Activated CD4-positive, alpha-beta T cell treated with anti-CD3 and anti-CD28 coated beads, Interleukin-2, amount 10 ng/mL, durations not matched to agents 24 days and 14 days (primary cell): ENCODE data around the gene TRAPPC3L. TPM values are rescaled to one million over a fixed set of nuclear protein-coding genes. Genes with fewer than 3 reads are reported as not detected.

Source experiments
- DNase-seq: peaks from one replicate; pipeline ENCODE4 v3.0.0; 2022
- H3K27ac Mint-ChIP-seq: one replicate; pipeline ENCODE4 v1.8.0; 2022; ENCODE audit warnings: mild to moderate bottlenecking, mixed read lengths
- H3K27me3 Mint-ChIP-seq: one replicate; pipeline ENCODE4 v1.8.0; 2022; ENCODE audit warnings: mixed read lengths
- H3K36me3 Mint-ChIP-seq: one replicate; pipeline ENCODE4 v1.8.0; 2022; ENCODE audit warnings: low read depth, mild to moderate bottlenecking, mixed read lengths
- H3K4me1 Mint-ChIP-seq: one replicate; pipeline ENCODE4 v1.8.0; 2021; ENCODE audit warnings: mixed read lengths
- H3K4me3 Mint-ChIP-seq: one replicate; pipeline ENCODE4 v1.8.0; 2022; ENCODE audit warnings: mild to moderate bottlenecking, moderate library complexity, mixed read lengths
- H3K9me3 Mint-ChIP-seq: one replicate; pipeline ENCODE4 v1.8.0; 2021; ENCODE audit warnings: mixed read lengths
- intact Hi-C: fragments of 100-400 bp; cut with micrococcal nuclease; formaldehyde crosslinking; loops from one replicate; pipeline ENCODE4 v1.15.1; 2023
- total RNA-seq: library from RNA; stranded (reverse); gene quantifications from 2 replicates; pipeline ENCODE4 v1.2.3, GENCODE V29; 2022

The TRAPPC3L gene
- total RNA-seq, 1 donor from 2014 or later, result not detected

GRCh38 chr6:116461331-116461931 is 84.1 kb downstream of the TRAPPC3L start, which contains the start of gene CALHM6:
Gene CALHM6 (plus strand): TSS chr6:116461375. CDS start chr6:116461930, 555 bp downstream.
- Mint-ChIP-seq H3K36me3 (peaks cover 16% of the 10 kb centered on the region), H3K4me1 (peaks cover 77% of the 10 kb centered on the region), H3K27ac (peak within 1 kb of the TSS; percentile 85), H3K9me3 (no peaks in the 10 kb centered on the region), H3K27me3 (no peaks in the 10 kb centered on the region), H3K4me3 (peak within 1 kb of the TSS; percentile 75)
- no peak for DNase-seq
- intact Hi-C loops, result loop anchor here (5.0 kb wide), 3 partner anchors 111 to 206 kb away; partner anchors contain the start of genes RWDD1 and ZUP1

GRCh38 chr6:116459927-116460326 is 85.6 kb downstream of the TRAPPC3L start:
- intact Hi-C loops, result loop anchor here (5.0 kb wide), 3 partner anchors 112 to 207 kb away; partner anchors contain the start of genes RWDD1 and ZUP1
- peaks cover 5% of the 10 kb centered on the region for H3K9me3 Mint-ChIP-seq
- no peaks in the 10 kb centered on the region for H3K27me3 Mint-ChIP-seq
- no peak overlapping the region for H3K27ac Mint-ChIP-seq
- peaks cover 14% of the 10 kb centered on the region for H3K36me3 Mint-ChIP-seq
- H3K4me1 Mint-ChIP-seq, result peaks cover 75% of the 10 kb centered on the region
- no peak for DNase-seq
- H3K4me3 Mint-ChIP-seq, result no peak overlapping the region

GRCh38 chr6:116458264-116458663 is 87.2 kb downstream of the TRAPPC3L start:
- Mint-ChIP-seq H3K36me3 (peaks cover 8% of the 10 kb centered on the region), H3K9me3 (peaks cover 5% of the 10 kb centered on the region), H3K27me3 (peaks cover 6% of the 10 kb centered on the region), H3K4me1 (peaks cover 62% of the 10 kb centered on the region), H3K27ac (no peak overlapping the region), H3K4me3 (no peak overlapping the region)
- DNase-seq, result no peak
- intact Hi-C loops, result no loop called here

- Mint-ChIP-seq H3K9me3 (peaks cover 5% of the 10 kb centered on the region), H3K27me3 (peaks cover 9% of the 10 kb centered on the region), H3K4me3 (peak overlapping the region; percentile 40), H3K27ac (no peak overlapping the region), H3K4me1 (peaks cover 57% of the 10 kb centered on the region), H3K36me3 (peaks cover 10% of the 10 kb centered on the region)
- peak; percentile 62 for DNase-seq
- intact Hi-C loops, result no loop called here
Observed at GRCh38 chr6:116456927-116457326, 88.6 kb downstream of the TRAPPC3L start.

- no peak overlapping the region for H3K27ac Mint-ChIP-seq
- intact Hi-C loops, result no loop called here
- peaks cover 9% of the 10 kb centered on the region for H3K27me3 Mint-ChIP-seq
- H3K4me1 Mint-ChIP-seq, result peaks cover 55% of the 10 kb centered on the region
- peaks cover 5% of the 10 kb centered on the region for H3K9me3 Mint-ChIP-seq
- H3K4me3 Mint-ChIP-seq, result no peak overlapping the region
- peaks cover 7% of the 10 kb centered on the region for H3K36me3 Mint-ChIP-seq
- DNase-seq, result no peak
Observed at GRCh38 chr6:116456106-116456505, 89.4 kb downstream of the TRAPPC3L start.

GRCh38 chr6:116452531-116452930 is 93.0 kb downstream of the TRAPPC3L start:
- DNase-seq, result no peak
- Mint-ChIP-seq H3K36me3 (peaks cover 7% of the 10 kb centered on the region), H3K27me3 (peaks cover 9% of the 10 kb centered on the region), H3K4me3 (no peak overlapping the region), H3K4me1 (peaks cover 41% of the 10 kb centered on the region), H3K9me3 (peaks cover 5% of the 10 kb centered on the region), H3K27ac (no peak overlapping the region)
- intact Hi-C loops, result no loop called here

- intact Hi-C loops, result no loop called here
- H3K4me1 Mint-ChIP-seq, result peaks cover 36% of the 10 kb centered on the region
- peaks cover 7% of the 10 kb centered on the region for H3K36me3 Mint-ChIP-seq
- no peak overlapping the region for H3K27ac Mint-ChIP-seq
- no peak for DNase-seq
- peaks cover 9% of the 10 kb centered on the region for H3K27me3 Mint-ChIP-seq
- H3K4me3 Mint-ChIP-seq, result no peak overlapping the region
- H3K9me3 Mint-ChIP-seq, result peaks cover 5% of the 10 kb centered on the region
Observed at GRCh38 chr6:116451916-116452315, 93.6 kb downstream of the TRAPPC3L start.

GRCh38 chr6:116450769-116451740 is 94.4 kb downstream of the TRAPPC3L start:
- peak; percentile 63 for DNase-seq
- Mint-ChIP-seq H3K27me3 (peaks cover 9% of the 10 kb centered on the region), H3K4me1 (peaks cover 27% of the 10 kb centered on the region), H3K4me3 (peak overlapping the region; percentile 7), H3K9me3 (peaks cover 5% of the 10 kb centered on the region), H3K27ac (no peak overlapping the region), H3K36me3 (peaks cover 7% of the 10 kb centered on the region)
- intact Hi-C loops, result no loop called here

GRCh38 chr6:116450185-116450710 is 95.2 kb downstream of the TRAPPC3L start:
- Mint-ChIP-seq H3K27ac (no peak overlapping the region), H3K4me3 (peak overlapping the region; percentile 4)

GRCh38 chr6:116449565-116449964 is 95.9 kb downstream of the TRAPPC3L start:
- Mint-ChIP-seq H3K9me3 (no peaks in the 10 kb centered on the region), H3K36me3 (peaks cover 7% of the 10 kb centered on the region), H3K4me1 (peaks cover 34% of the 10 kb centered on the region), H3K27ac (no peak overlapping the region), H3K27me3 (peaks cover 9% of the 10 kb centered on the region), H3K4me3 (no peak overlapping the region)
- intact Hi-C loops, result no loop called here
- no peak for DNase-seq

More at GRCh38 chr6:116450185-116450710, 95.2 kb downstream of the TRAPPC3L start:
- Mint-ChIP-seq H3K27me3 (peaks cover 9% of the 10 kb centered on the region), H3K4me1 (peaks cover 27% of the 10 kb centered on the region), H3K9me3 (peaks cover 1% of the 10 kb centered on the region), H3K36me3 (peaks cover 7% of the 10 kb centered on the region)
- DNase-seq, result no peak
- intact Hi-C loops, result no loop called here

- DNase-seq, result no peak
- H3K4me1 Mint-ChIP-seq, result peaks cover 36% of the 10 kb centered on the region
- intact Hi-C loops, result loop anchor here (2.0 kb wide), 1 partner anchor 15 kb away; no protein-coding TSS in a partner anchor
- no peaks in the 10 kb centered on the region for H3K36me3 Mint-ChIP-seq
- no peak overlapping the region for H3K4me3 Mint-ChIP-seq
- H3K27me3 Mint-ChIP-seq, result peaks cover 2% of the 10 kb centered on the region
- no peak overlapping the region for H3K27ac Mint-ChIP-seq
- H3K9me3 Mint-ChIP-seq, result no peaks in the 10 kb centered on the region
Observed at GRCh38 chr6:116447496-116448011, 97.9 kb downstream of the TRAPPC3L start.

- peaks cover 36% of the 10 kb centered on the region for H3K4me1 Mint-ChIP-seq
- no peaks in the 10 kb centered on the region for H3K36me3 Mint-ChIP-seq
- H3K27ac Mint-ChIP-seq, result no peak overlapping the region
- H3K27me3 Mint-ChIP-seq, result peaks cover 7% of the 10 kb centered on the region
- DNase-seq, result no peak
- no peak overlapping the region for H3K4me3 Mint-ChIP-seq
- no peaks in the 10 kb centered on the region for H3K9me3 Mint-ChIP-seq
- intact Hi-C loops, result loop anchor here (2.0 kb wide), 1 partner anchor 16 kb away; no protein-coding TSS in a partner anchor
Observed at GRCh38 chr6:116447052-116447451, 98.4 kb downstream of the TRAPPC3L start.

GRCh38 chr6:116446399-116446798 is 99.1 kb downstream of the TRAPPC3L start:
- no peak overlapping the region for H3K4me3 Mint-ChIP-seq
- intact Hi-C loops, result loop anchor here (2.0 kb wide), 1 partner anchor 16 kb away; no protein-coding TSS in a partner anchor
- H3K27ac Mint-ChIP-seq, result no peak overlapping the region
- H3K27me3 Mint-ChIP-seq, result peaks cover 14% of the 10 kb centered on the region
- peaks cover 34% of the 10 kb centered on the region for H3K4me1 Mint-ChIP-seq
- no peak for DNase-seq
- H3K36me3 Mint-ChIP-seq, result no peaks in the 10 kb centered on the region
- no peaks in the 10 kb centered on the region for H3K9me3 Mint-ChIP-seq
